ENCODE results near the gene SND1.

DNA sequence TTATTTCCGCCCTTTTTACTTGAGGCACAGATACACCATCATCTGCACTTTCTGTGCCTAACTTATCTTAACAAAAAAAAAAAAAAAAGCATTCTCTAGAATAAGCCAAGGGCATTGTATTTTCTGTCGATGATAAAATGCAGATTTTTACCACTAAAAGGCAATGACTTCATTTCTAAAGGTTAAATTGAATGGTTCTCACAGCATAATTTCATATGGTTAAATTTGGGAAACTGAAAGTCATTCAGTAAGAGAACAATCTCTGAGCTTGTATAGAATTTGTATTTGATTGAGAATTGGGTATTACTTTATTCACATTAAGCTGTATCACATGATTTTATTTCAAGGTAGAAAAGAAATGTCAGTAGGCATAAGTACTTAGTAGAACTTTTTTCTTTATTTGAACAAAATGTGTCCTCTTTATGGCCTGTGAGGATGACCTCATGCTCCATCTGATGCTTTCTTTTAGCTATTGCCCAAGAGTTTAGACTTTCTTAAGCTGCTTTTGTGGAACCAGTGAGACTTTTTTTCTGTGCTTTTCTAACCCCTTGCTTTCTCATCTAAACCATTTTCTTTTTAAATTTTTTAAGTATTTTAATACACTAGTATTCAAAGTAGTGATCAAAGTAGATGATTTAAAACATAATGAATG is 268.9 kb downstream of the SND1 start:
- TF ChIP-seq POLR2A (IDR thresholded peaks at IDR 0.05; ENCODE audit: low read depth, low read length) (no peak), TAF1 (IDR thresholded peaks at IDR 0.05; ENCODE audit: borderline replicate concordance, low read depth, low read length) (no peak), POLR2AphosphoS5 (IDR thresholded peaks at IDR 0.05; ENCODE audit: low read depth, low read length) (no peak)

Data from GM12892 (cell line).